IMR-90 (cell line): ENCODE measurements around the gene DUSP8. TPM values are rescaled to one million over a fixed set of nuclear protein-coding genes. Genes with fewer than 3 reads are reported as not detected.

Experiments
- ATAC-seq: fragments of 200-7000 bp; cut with Tn5 transposase; 2 replicates; pipeline ENCODE4 v1.9.1; 2020; ENCODE audit warnings: low read depth, mild to moderate bottlenecking, moderate library complexity
- BruUV-seq: library from RNA; stranded (reverse); fragments of 400-500 nt; replicated peaks from 2 replicates; lab custom pipeline; 2021; lab: Mats Ljungman, UMichigan
- CTCF ChIA-PET: fragments of 300-600 bp; formaldehyde crosslinking; extraction: SDS; loops from one replicate; lab custom pipeline; 2021; ENCODE audit warnings: antibody characterized with exemption; lab: Yijun Ruan, JAX
- POLR2A ChIA-PET: fragments of 300-600 bp; sonication (Branson Sonifier 250); formaldehyde crosslinking; loops from one replicate; lab custom pipeline; 2022; ENCODE audit warnings: antibody characterized with exemption; ENCODE audit not compliant: unreplicated experiment; lab: Charles Lee
- DNase-seq: peaks from one replicate; pipeline ENCODE4 v3.0.0; 2013
- H2AFZ ChIP-seq: replicated peaks from 2 replicates; pipeline ENCODE3; 2013; ENCODE audit warnings: low read length, mild to moderate bottlenecking; ENCODE audit not compliant: poor library complexity
- H2AK5ac ChIP-seq: 2 replicates; pipeline ENCODE4 v1.6.1; 2013; ENCODE audit warnings: low read depth, low read length, inconsistent platforms
- H2AK9ac ChIP-seq: replicated peaks from 2 replicates; pipeline ENCODE3; 2013; ENCODE audit warnings: mild to moderate bottlenecking, low read depth, low read length, moderate library complexity; ENCODE audit not compliant: poor library complexity
- H2BK120ac ChIP-seq: 2 replicates; pipeline ENCODE4 v1.6.1; 2013; ENCODE audit warnings: low read depth, low read length, inconsistent platforms
- H2BK15ac ChIP-seq: 3 replicates; pipeline ENCODE4 v1.6.1; 2013; ENCODE audit warnings: low read depth, low read length, inconsistent platforms
- H2BK20ac ChIP-seq: 2 replicates; pipeline ENCODE4 v1.6.1; 2013; ENCODE audit warnings: low read depth, mild to moderate bottlenecking, inconsistent platforms, low read length, moderate library complexity
- H2BK5ac ChIP-seq: 2 replicates; pipeline ENCODE4 v1.6.1; 2013; ENCODE audit warnings: mild to moderate bottlenecking, low read depth, low read length, inconsistent platforms; ENCODE audit not compliant: poor library complexity, severe bottlenecking
- H3K14ac ChIP-seq: replicated peaks from 2 replicates; pipeline ENCODE4 v1.6.1; 2013; ENCODE audit warnings: low read depth, low read length, inconsistent platforms
- H3K18ac ChIP-seq: 2 replicates; pipeline ENCODE4 v1.6.1; 2013; ENCODE audit warnings: low read depth, low read length, control low read depth
- H3K23ac ChIP-seq: 2 replicates; pipeline ENCODE4 v1.6.1; 2013; ENCODE audit warnings: low read depth, low read length, inconsistent platforms
- H3K27ac ChIP-seq: 2 replicates; pipeline ENCODE4 v1.5.1; 2013; ENCODE audit warnings: mild to moderate bottlenecking, control low read depth, low read length; ENCODE audit not compliant: insufficient read depth
- H3K27me3 ChIP-seq: 2 replicates; pipeline ENCODE4 v1.6.1; 2013; ENCODE audit warnings: low read length; ENCODE audit not compliant: control insufficient read depth, insufficient read depth
- H3K36me3 ChIP-seq: 2 replicates; pipeline ENCODE4 v1.6.1; 2013; ENCODE audit warnings: low read length, mixed read lengths; ENCODE audit not compliant: control insufficient read depth, insufficient read depth
- H3K4ac ChIP-seq: 2 replicates; pipeline ENCODE4 v1.6.1; 2013; ENCODE audit warnings: low read depth, low read length, inconsistent platforms
- H3K4me1 ChIP-seq: 2 replicates; pipeline ENCODE4 v1.6.1; 2013; ENCODE audit warnings: low read length, mixed read lengths; ENCODE audit not compliant: control insufficient read depth, insufficient read depth
- H3K4me2 ChIP-seq: 2 replicates; pipeline ENCODE4 v1.6.1; 2013; ENCODE audit warnings: low read depth, mild to moderate bottlenecking, control low read depth, low read length, moderate library complexity
- H3K4me3 ChIP-seq: 2 replicates; pipeline ENCODE4 v1.5.1; 2013; ENCODE audit warnings: low read depth, mild to moderate bottlenecking, control low read depth, low read length, moderate library complexity; ENCODE audit not compliant: insufficient read depth
- H3K56ac ChIP-seq: 2 replicates; pipeline ENCODE4 v1.6.1; 2013; ENCODE audit warnings: low read length, inconsistent platforms; ENCODE audit not compliant: insufficient read depth; ENCODE audit errors: extremely low read depth
- H3K79me1 ChIP-seq, 2 experiments: 2 replicates each; pipeline ENCODE4 v1.6.1; 2013; ENCODE audit warnings: low read length in 2 of 2, inconsistent platforms in 1 of 2, low read depth in 1 of 2
- H3K9ac ChIP-seq: 2 replicates; pipeline ENCODE4 v1.6.1; 2013; ENCODE audit warnings: low read depth, low read length, control low read depth
- H3K9me1 ChIP-seq: 2 replicates; pipeline ENCODE4 v1.6.1; 2013; ENCODE audit warnings: low read length, inconsistent platforms; ENCODE audit not compliant: insufficient read depth
- H3K9me3 ChIP-seq: 2 replicates; pipeline ENCODE4 v1.6.1; 2013; ENCODE audit warnings: low read length; ENCODE audit not compliant: control insufficient read depth, insufficient read depth
- H4K20me1 ChIP-seq: 2 replicates; pipeline ENCODE4 v1.6.1; 2013; ENCODE audit warnings: low read length, inconsistent platforms; ENCODE audit not compliant: insufficient read depth
- H4K5ac ChIP-seq: 2 replicates; pipeline ENCODE4 v1.6.1; 2013; ENCODE audit warnings: mild to moderate bottlenecking, low read depth, low read length, control low read depth
- H4K8ac ChIP-seq, 2 experiments: 2 replicates each; pipeline ENCODE4 v1.6.1; 2013; ENCODE audit warnings: low read depth in 2 of 2, low read length in 2 of 2, control low read depth in 1 of 2, inconsistent platforms in 1 of 2
- H4K91ac ChIP-seq: 2 replicates; pipeline ENCODE4 v1.6.1; 2013; ENCODE audit warnings: low read depth, low read length, inconsistent platforms; ENCODE audit not compliant: insufficient read depth
- CEBPB ChIP-seq: IDR thresholded peaks from 2 replicates; pipeline ENCODE4 v1.6.1; 2012; ENCODE audit warnings: low read depth, low read length, improper control_type of control experiment
- CHD1 ChIP-seq: IDR thresholded peaks from 2 replicates; pipeline ENCODE4 v1.6.1; 2012; ENCODE audit warnings: low read depth, low read length, improper control_type of control experiment
- CTCF ChIP-seq: conservative IDR thresholded peaks from 2 replicates; pipeline ENCODE4 v1.5.1; 2012; ENCODE audit warnings: mild to moderate bottlenecking, low read depth, low read length, improper control_type of control experiment
- ELK1 ChIP-seq: fragments of 150-350 bp; IDR thresholded peaks from 2 replicates; pipeline ENCODE4 v1.6.1; 2016; ENCODE audit warnings: low read depth, mild to moderate bottlenecking, low read length, moderate library complexity, borderline replicate concordance
- FOS ChIP-seq: fragments of 150-350 bp; IDR thresholded peaks from 2 replicates; pipeline ENCODE4 v1.6.1; 2016; ENCODE audit warnings: low read depth, low read length
- MAFK ChIP-seq: IDR thresholded peaks from 2 replicates; pipeline ENCODE4 v1.6.1; 2012; ENCODE audit warnings: low read depth, low read length, improper control_type of control experiment
- MAZ ChIP-seq: IDR thresholded peaks from 2 replicates; pipeline ENCODE4 v1.6.1; 2012; ENCODE audit warnings: low read depth, mild to moderate bottlenecking, low read length, improper control_type of control experiment, moderate library complexity, borderline replicate concordance
- MXI1 ChIP-seq: IDR thresholded peaks from 2 replicates; pipeline ENCODE4 v1.6.1; 2012; ENCODE audit warnings: low read depth, mild to moderate bottlenecking, low read length, moderate library complexity, borderline replicate concordance
- NFE2L2 ChIP-seq: fragments of 150-350 bp; IDR thresholded peaks from 2 replicates; pipeline ENCODE4 v1.6.1; 2016; ENCODE audit warnings: low read depth, mild to moderate bottlenecking, low read length
- POLR2A ChIP-seq: IDR thresholded peaks from 2 replicates; pipeline ENCODE4 v1.6.1; 2012; ENCODE audit warnings: mild to moderate bottlenecking, low read depth, low read length
- RAD21 ChIP-seq: IDR thresholded peaks from 2 replicates; pipeline ENCODE4 v1.6.1; 2012; ENCODE audit warnings: low read length, improper control_type of control experiment
- RCOR1 ChIP-seq: IDR thresholded peaks from 2 replicates; pipeline ENCODE4 v1.6.1; 2012; ENCODE audit warnings: mild to moderate bottlenecking, low read length, improper control_type of control experiment; ENCODE audit not compliant: insufficient replicate concordance
- RFX5 ChIP-seq: IDR thresholded peaks from 2 replicates; pipeline ENCODE4 v1.8.0; 2012; ENCODE audit warnings: low read depth, mild to moderate bottlenecking, low read length, moderate library complexity
- SMC3 ChIP-seq: fragments of 150-350 bp; IDR thresholded peaks from 2 replicates; pipeline ENCODE4 v1.6.1; 2016; ENCODE audit warnings: low read depth, mild to moderate bottlenecking, antibody characterized with exemption, low read length, moderate library complexity
- USF2 ChIP-seq: fragments of 150-350 bp; IDR thresholded peaks from 2 replicates; pipeline ENCODE4 v1.6.1; 2017; ENCODE audit warnings: mild to moderate bottlenecking, antibody characterized with exemption, low read length, low read depth
- WGBS, 2 experiments: methylation state at CpG; one replicate each; pipeline versions ENCODE4 v1.1.5 to v1.1.7; 2013; ENCODE audit warnings: missing lambda C conversion rate in 2 of 2; ENCODE audit not compliant: insufficient read length in 1 of 2; ENCODE audit errors: extremely low coverage in 2 of 2; 5-methylcytosine and 5-hydroxymethylcytosine counted together
- dilution Hi-C: fragments of 300-500 bp; cut with HindIII; formaldehyde crosslinking; loops from one replicate; pipeline ENCODE4 v1.14.3; 2018; ENCODE audit warnings: low sequenced_read_pairs; ENCODE audit not compliant: unreplicated experiment
- in situ Hi-C: fragments of 300-500 bp; cut with MboI; formaldehyde crosslinking; loops from 3 replicates; pipeline ENCODE4 v1.14.3; 2019; ENCODE audit warnings: low sequenced_read_pairs, inconsistent platforms, mixed read lengths
- intact Hi-C: fragments of 100-400 bp; cut with micrococcal nuclease; formaldehyde crosslinking; loops from 2 replicates; pipeline ENCODE4 v1.10.0; 2022
- polyA plus RNA-seq, 3 experiments: library from polyadenylated mRNA; depleted of rRNA; stranded (reverse); fragments of >200 nt; gene quantifications; 2 replicates each; pipeline ENCODE4 v1.2.3, GENCODE V29; 2012; ENCODE audit warnings: low replicate concordance in 1 of 3
- total RNA-seq: library from RNA; depleted of rRNA; stranded (reverse); fragments of >200 nt; gene quantifications from 2 replicates; pipeline ENCODE4 v1.2.3, GENCODE V29; 2012

Gene DUSP8
- total and polyA plus RNA-seq, 2 of the 4 experiments (the other 2 are of a cell fraction), result 0.72 to 4.2 TPM

GRCh38 chr11:1507381-1508140 is 64.5 kb downstream of the DUSP8 start:
- no peak overlapping the region for H2BK120ac ChIP-seq
- H3K23ac ChIP-seq, result no peak overlapping the region
- no peak for DNase-seq
- H3K9ac ChIP-seq, result no peak overlapping the region
- ChIA-PET CTCF (no interaction called here), POLR2A (no interaction called here)
- no peak for ATAC-seq
- H2AK5ac ChIP-seq, result no peak overlapping the region
- no peak overlapping the region for H3K18ac ChIP-seq
- H3K9me3 ChIP-seq, result no peaks in the 10 kb centered on the region
- no peak overlapping the region for H4K8ac ChIP-seq
- H2AFZ ChIP-seq, result no peak overlapping the region
- H2AK9ac ChIP-seq, result peak overlapping the region; percentile 24
- no peaks in the 10 kb centered on the region for H3K36me3 ChIP-seq
- peaks cover 3% of the 10 kb centered on the region; the same call in 1 of the 2 replicates for H3K9me1 ChIP-seq
- 27% methylated on average over 2 of the region's 21 CpGs; no CpG with 5 or more reads in 1 of the 2 experiments for WGBS, 2 experiments
- H2BK20ac ChIP-seq, result no peak overlapping the region
- H2BK5ac ChIP-seq, result no peak overlapping the region
- no peaks in the 10 kb centered on the region; the same call in 1 of the 2 replicates for H3K4me1 ChIP-seq
- peaks cover 8 to 66% of the 10 kb centered on the region in 2 experiments for H3K79me1 ChIP-seq
- no peak overlapping the region for H4K91ac ChIP-seq
- in situ Hi-C loops, result loop anchor here (25.0 kb wide), 1 partner anchor 295 kb away; the partner anchor contains the start of gene MUC5B
- H3K4me2 ChIP-seq, result no peak overlapping the region
- H3K4me3 ChIP-seq, result no peak overlapping the region
- H4K5ac ChIP-seq, result no peak overlapping the region
- H3K56ac ChIP-seq, result no peak overlapping the region
- intact Hi-C loops, result no loop called here
- dilution Hi-C loops, result no loop called here
- BruUV-seq, result no TSS peak
- H3K4ac ChIP-seq, result no peak overlapping the region
- H3K14ac ChIP-seq, result no peak overlapping the region
- H2BK15ac ChIP-seq, result no peak overlapping the region
- no peak overlapping the region for H3K27ac ChIP-seq
- TF ChIP-seq MAZ (no peak), RCOR1 (no peak), MXI1 (no peak), NFE2L2 (no peak), CTCF (no peak), USF2 (no peak), SMC3 (no peak), POLR2A (no peak), CEBPB (no peak), MAFK (no peak), CHD1 (no peak), FOS (no peak), RAD21 (no peak), RFX5 (no peak), ELK1 (no peak)
- H3K27me3 ChIP-seq, result no peaks in the 10 kb centered on the region
- peaks cover 86% of the 10 kb centered on the region for H4K20me1 ChIP-seq
